GM18505 (cell line): ENCODE data around the gene LRIT1.

Experiments
- ATAC-seq: cut with Tn5 transposase; IDR thresholded peaks from one replicate; pipeline ENCODE4 v1.9.1; 2021; ENCODE audit not compliant: unreplicated experiment
- POLR2A ChIP-seq: IDR thresholded peaks from 4 replicates; pipeline ENCODE4 v1.6.1; 2011; ENCODE audit warnings: borderline replicate concordance; ENCODE audit not compliant: insufficient read depth, insufficient read length; ENCODE audit errors: extremely low read depth

LRIT1 gene

GRCh38 chr10:84185526-84186175, 55.7 kb downstream of the LRIT1 start:
- TF ChIP-seq POLR2A: no peak
- no peak for ATAC-seq

- TF ChIP-seq POLR2A: no peak
- ATAC-seq: no peak
These were observed 56.8 kb downstream of the LRIT1 start for GRCh38 chr10:84184517-84184916.

- no peak for ATAC-seq
- no peak for TF ChIP-seq POLR2A
These were observed 59.7 kb downstream of the LRIT1 start for GRCh38 chr10:84181631-84182030.
